HepG2 (cell line): Measurements from ENCODE around the gene B4GALT5. TPM values are rescaled to one million over a fixed set of nuclear protein-coding genes. Genes with fewer than 3 reads are reported as not detected.

Experiments used
- ATAC-seq: fragments of 200-7000 bp; cut with Tn5 transposase; 3 replicates; pipeline ENCODE4 v1.9.1; 2020; ENCODE audit warnings: mild to moderate bottlenecking, moderate library complexity
- BruUV-seq: library from RNA; stranded (reverse); fragments of 400-500 nt; replicated peaks from 2 replicates; lab custom pipeline; 2021; lab: Mats Ljungman, UMichigan
- CTCF ChIA-PET: fragments of 300-600 bp; formaldehyde crosslinking; extraction: SDS; loops from one replicate; lab custom pipeline; 2021; ENCODE audit warnings: low total read pairs, inconsistent platforms, low intra/inter-chr PET ratio; lab: Yijun Ruan, JAX
- POLR2A ChIA-PET: fragments of 350-600 bp; sonication (Branson Sonifier 250); formaldehyde crosslinking; loops from one replicate; lab custom pipeline; 2020; ENCODE audit warnings: antibody characterized with exemption, inconsistent platforms; lab: Yijun Ruan, JAX
- DNase-seq: peaks from one replicate; pipeline ENCODE4 v3.0.0-alpha.2; 2015; ENCODE audit warnings: low spot score
- FAIRE-seq: peaks from 3 replicates; lab custom pipeline; 2011; peaks lifted over from hg19 to GRCh38; lab: Jason Lieb, UNC
- H2AFZ ChIP-seq: one replicate; pipeline ENCODE4 v1.6.1; 2011; ENCODE audit warnings: low read length, inconsistent platforms
- H3K27ac ChIP-seq: fragments of 300-600 bp; 3 replicates; pipeline ENCODE4 v1.8.0; 2011; ENCODE audit warnings: mixed run types, mild to moderate bottlenecking, mixed read lengths, low read length, inconsistent platforms; ENCODE audit not compliant: insufficient read depth; ENCODE audit errors: extremely low read length
- H3K27me3 ChIP-seq, 2 experiments: fragments of 200-600 bp in 1 of 2; 2 replicates in 1 of 2; 3 replicates in 1 of 2; pipeline versions ENCODE4 v1.6.0 to v1.8.0; 2011; ENCODE audit warnings: low read length in 2 of 2, mild to moderate bottlenecking in 2 of 2, moderate library complexity in 2 of 2, inconsistent platforms in 1 of 2; ENCODE audit not compliant: insufficient read depth in 2 of 2, control insufficient read depth in 1 of 2
- H3K36me3 ChIP-seq, 2 experiments: fragments of 200-600 bp in 1 of 2; replicated peaks in 1 of 2; 2 replicates in 1 of 2; 3 replicates in 1 of 2; pipeline versions ENCODE4 v1.5.1 to v1.8.0; 2011; ENCODE audit warnings: low read length in 2 of 2, inconsistent platforms in 1 of 2; ENCODE audit not compliant: insufficient read depth in 2 of 2, control insufficient read depth in 1 of 2
- H3K4me1 ChIP-seq: 2 replicates; pipeline ENCODE4 v1.5.1; 2012; ENCODE audit warnings: low read length, inconsistent platforms; ENCODE audit not compliant: insufficient read depth
- H3K4me2 ChIP-seq: 2 replicates; pipeline ENCODE4 v1.6.0; 2011; ENCODE audit warnings: low read depth, low read length, inconsistent platforms
- H3K4me3 ChIP-seq, 3 experiments: fragments of 200-600 bp in 1 of 3; sonication (generic), shearing (Covaris generic) in 1 of 3; replicated peaks in 1 of 3; 2 replicates each; pipeline ENCODE4 v1.5.1; 2011 to 2016; ENCODE audit warnings: low read length in 3 of 3, inconsistent platforms in 2 of 3, low read depth in 2 of 3, mild to moderate bottlenecking in 2 of 3, control low read depth in 1 of 3, mixed read lengths in 1 of 3; ENCODE audit not compliant: insufficient read depth in 1 of 3
- H3K79me2 ChIP-seq: one replicate; pipeline ENCODE4 v1.6.1; 2011; ENCODE audit warnings: low read length, inconsistent platforms; ENCODE audit not compliant: insufficient read depth
- H3K9ac ChIP-seq: 2 replicates; pipeline ENCODE4 v1.6.0; 2011; ENCODE audit warnings: mild to moderate bottlenecking, low read depth, low read length, inconsistent platforms; ENCODE audit not compliant: insufficient read depth
- H3K9me3 ChIP-seq: 2 replicates; pipeline ENCODE4 v1.5.1; 2012; ENCODE audit warnings: mild to moderate bottlenecking, low read length
- H4K20me1 ChIP-seq: 2 replicates; pipeline ENCODE4 v1.6.0; 2011; ENCODE audit warnings: inconsistent platforms, mild to moderate bottlenecking, low read length, moderate library complexity; ENCODE audit not compliant: insufficient read depth
- ARHGAP35 ChIP-seq: sonication (generic); formaldehyde crosslinking; IDR thresholded peaks from 2 replicates; pipeline ENCODE4 v1.9.0; 2022; ENCODE audit warnings: mild to moderate bottlenecking, inconsistent platforms, moderate library complexity, missing genetic modification reagents, borderline replicate concordance
- GABPB1 ChIP-seq: IDR thresholded peaks from 2 replicates; pipeline ENCODE4 v1.6.1; 2016; ENCODE audit warnings: mild to moderate bottlenecking, missing genetic modification reagents, moderate library complexity, missing compliant biosample characterization
- HHEX ChIP-seq: IDR thresholded peaks from 2 replicates; pipeline ENCODE4 v1.6.1; 2016; ENCODE audit warnings: control low read depth
- KDM2A ChIP-seq: sonication (generic); formaldehyde crosslinking; IDR thresholded peaks from 2 replicates; pipeline ENCODE4 v1.4.0; 2020; ENCODE audit warnings: low read depth, missing genetic modification reagents, borderline replicate concordance
- ONECUT2 ChIP-seq: sonication (generic); formaldehyde crosslinking; IDR thresholded peaks from 2 replicates; pipeline ENCODE4 v1.4.0; 2020; ENCODE audit warnings: missing genetic modification reagents
- SMC3 ChIP-seq: IDR thresholded peaks from 2 replicates; pipeline ENCODE4 v1.6.1; 2011; ENCODE audit warnings: low read length, improper control_type of control experiment
- ZNF263 ChIP-seq: sonication (generic); formaldehyde crosslinking; IDR thresholded peaks from 2 replicates; pipeline ENCODE4 v1.4.0; 2020; ENCODE audit warnings: missing genetic modification reagents
- WGBS: methylation state at CpG from one replicate; pipeline ENCODE4 v1.1.6; 2017; ENCODE audit warnings: low lambda C conversion rate; 5-methylcytosine and 5-hydroxymethylcytosine counted together
- in situ Hi-C: cut with HindIII; loops from 2 replicates; pipeline ENCODE4 v1.10.0; 2017; ENCODE audit warnings: low pct_unique_long_range_greater_than_20kb; ENCODE audit not compliant: extremely low pct_ligation_motif_present
- intact Hi-C: fragments of 100-400 bp; cut with micrococcal nuclease; formaldehyde crosslinking; loops from one replicate; pipeline ENCODE4 v1.10.0; 2022; ENCODE audit not compliant: unreplicated experiment
- polyA plus RNA-seq, 8 experiments: library from polyadenylated mRNA; depleted of rRNA in 3 of 8; stranded (reverse) in 7 of 8; unstranded in 1 of 8; fragments of >200 nt; fragmentation: Illumina TruSeq in 4 of 8; extraction: Trizol in 4 of 8; gene quantifications; 2 replicates each; pipeline versions ENCODE4 v1.2.1 to v1.2.3, GENCODE V29; 2011 to 2016; ENCODE audit warnings: low read depth in 4 of 8, missing spikeins in 1 of 8, mixed read lengths in 1 of 8; ENCODE audit not compliant: insufficient read depth in 1 of 8
- total RNA-seq, 5 experiments: library from RNA; depleted of rRNA; stranded (reverse); fragments of >200 nt; fragmentation: Illumina TruSeq; extraction: Trizol; gene quantifications; 2 replicates each; pipeline ENCODE4 v1.2.3, GENCODE V29; 2016; ENCODE audit warnings: low read depth in 1 of 5
- TF ChIP-seq, protein P1 (sequence below): sonication (generic); formaldehyde crosslinking; IDR thresholded peaks from one replicate; pipeline ENCODE4 v1.5.1; 2020; ENCODE audit warnings: mild to moderate bottlenecking, missing genetic modification reagents; ENCODE audit errors: not compliant biosample characterization
- TF ChIP-seq, protein P2 (sequence below): sonication (generic); IDR thresholded peaks from 2 replicates; pipeline ENCODE4 v1.6.1; 2016; ENCODE audit warnings: low read depth, borderline replicate concordance
- TF ChIP-seq, protein P3 (sequence below): IDR thresholded peaks from 2 replicates; pipeline ENCODE4 v1.6.1; 2016; ENCODE audit warnings: missing genetic modification reagents, missing compliant biosample characterization
- TF ChIP-seq, protein P4 (sequence below): sonication (generic); formaldehyde crosslinking; IDR thresholded peaks from 2 replicates; pipeline ENCODE4 v1.8.0; 2022; ENCODE audit warnings: missing genetic modification reagents, mild to moderate bottlenecking, borderline replicate concordance

Gene B4GALT5
- total and polyA plus RNA-seq, 2 of the 13 experiments (the other 11 are each of a cell fraction or from before 2014, with no cell fraction given): 27.3 to 30.9 TPM

DNA sequence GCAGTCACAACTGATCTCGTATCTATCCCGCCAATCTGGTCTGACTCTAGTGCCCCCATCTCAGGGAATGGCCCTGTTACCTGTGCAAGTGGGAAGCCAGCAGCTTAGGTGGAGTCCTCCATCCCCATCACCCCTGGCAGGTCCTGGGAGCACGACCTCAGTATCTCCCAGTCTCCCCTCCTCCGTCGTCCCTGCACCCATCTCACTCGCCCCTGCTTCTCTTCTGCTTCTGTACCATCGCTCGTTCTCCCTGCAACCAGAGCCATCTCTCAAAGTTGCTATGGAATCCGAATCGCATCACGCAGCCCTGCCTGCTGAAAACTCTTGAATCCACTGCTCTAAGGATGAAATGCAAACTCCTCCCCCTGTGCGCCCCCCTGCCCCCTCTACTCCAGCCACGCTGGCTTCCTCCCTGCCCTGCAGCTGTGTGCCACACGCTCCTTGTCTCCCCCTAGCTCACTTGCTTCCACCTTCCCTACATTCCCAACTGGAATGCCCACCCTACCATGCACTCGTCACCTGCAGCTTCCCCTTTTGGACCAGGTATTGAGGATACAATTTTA is 81.7 kb downstream of the B4GALT5 start (continued):
- TF ChIP-seq, protein P1, sequence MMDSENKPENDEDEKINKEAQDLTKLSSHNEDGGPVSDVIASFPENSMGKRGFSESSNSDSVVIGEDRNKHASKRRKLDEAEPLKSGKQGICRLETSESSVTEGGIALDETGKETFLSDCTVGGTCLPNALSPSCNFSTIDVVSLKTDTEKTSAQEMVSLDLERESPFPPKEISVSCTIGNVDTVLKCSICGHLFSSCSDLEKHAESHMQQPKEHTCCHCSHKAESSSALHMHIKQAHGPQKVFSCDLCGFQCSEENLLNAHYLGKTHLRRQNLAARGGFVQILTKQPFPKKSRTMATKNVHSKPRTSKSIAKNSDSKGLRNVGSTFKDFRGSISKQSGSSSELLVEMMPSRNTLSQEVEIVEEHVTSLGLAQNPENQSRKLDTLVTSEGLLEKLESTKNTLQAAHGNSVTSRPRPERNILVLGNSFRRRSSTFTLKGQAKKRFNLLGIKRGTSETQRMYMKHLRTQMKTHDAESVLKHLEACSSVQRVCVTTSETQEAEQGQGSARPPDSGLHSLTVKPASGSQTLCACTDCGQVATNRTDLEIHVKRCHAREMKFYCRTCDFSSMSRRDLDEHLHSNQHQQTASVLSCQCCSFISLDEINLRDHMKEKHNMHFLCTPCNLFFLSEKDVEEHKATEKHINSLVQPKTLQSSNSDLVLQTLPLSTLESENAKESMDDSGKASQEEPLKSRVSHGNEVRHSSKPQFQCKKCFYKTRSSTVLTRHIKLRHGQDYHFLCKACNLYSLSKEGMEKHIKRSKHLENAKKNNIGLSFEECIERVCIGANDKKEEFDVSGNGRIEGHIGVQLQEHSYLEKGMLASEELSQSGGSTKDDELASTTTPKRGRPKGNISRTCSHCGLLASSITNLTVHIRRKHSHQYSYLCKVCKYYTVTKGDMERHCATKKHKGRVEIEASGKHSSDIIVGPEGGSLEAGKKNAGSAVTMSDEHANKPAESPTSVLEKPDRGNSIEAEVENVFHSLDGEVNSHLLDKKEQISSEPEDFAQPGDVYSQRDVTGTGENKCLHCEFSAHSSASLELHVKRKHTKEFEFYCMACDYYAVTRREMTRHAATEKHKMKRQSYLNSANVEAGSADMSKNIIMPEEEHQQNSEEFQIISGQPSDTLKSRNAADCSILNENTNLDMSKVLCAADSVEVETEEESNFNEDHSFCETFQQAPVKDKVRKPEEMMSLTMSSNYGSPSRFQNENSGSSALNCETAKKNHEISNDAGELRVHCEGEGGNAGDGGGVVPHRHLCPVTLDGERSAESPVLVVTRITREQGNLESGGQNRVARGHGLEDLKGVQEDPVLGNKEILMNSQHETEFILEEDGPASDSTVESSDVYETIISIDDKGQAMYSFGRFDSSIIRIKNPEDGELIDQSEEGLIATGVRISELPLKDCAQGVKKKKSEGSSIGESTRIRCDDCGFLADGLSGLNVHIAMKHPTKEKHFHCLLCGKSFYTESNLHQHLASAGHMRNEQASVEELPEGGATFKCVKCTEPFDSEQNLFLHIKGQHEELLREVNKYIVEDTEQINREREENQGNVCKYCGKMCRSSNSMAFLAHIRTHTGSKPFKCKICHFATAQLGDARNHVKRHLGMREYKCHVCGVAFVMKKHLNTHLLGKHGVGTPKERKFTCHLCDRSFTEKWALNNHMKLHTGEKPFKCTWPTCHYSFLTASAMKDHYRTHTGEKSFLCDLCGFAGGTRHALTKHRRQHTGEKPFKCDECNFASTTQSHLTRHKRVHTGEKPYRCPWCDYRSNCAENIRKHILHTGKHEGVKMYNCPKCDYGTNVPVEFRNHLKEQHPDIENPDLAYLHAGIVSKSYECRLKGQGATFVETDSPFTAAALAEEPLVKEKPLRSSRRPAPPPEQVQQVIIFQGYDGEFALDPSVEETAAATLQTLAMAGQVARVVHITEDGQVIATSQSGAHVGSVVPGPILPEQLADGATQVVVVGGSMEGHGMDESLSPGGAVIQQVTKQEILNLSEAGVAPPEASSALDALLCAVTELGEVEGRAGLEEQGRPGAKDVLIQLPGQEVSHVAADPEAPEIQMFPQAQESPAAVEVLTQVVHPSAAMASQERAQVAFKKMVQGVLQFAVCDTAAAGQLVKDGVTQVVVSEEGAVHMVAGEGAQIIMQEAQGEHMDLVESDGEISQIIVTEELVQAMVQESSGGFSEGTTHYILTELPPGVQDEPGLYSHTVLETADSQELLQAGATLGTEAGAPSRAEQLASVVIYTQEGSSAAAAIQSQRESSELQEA (CRISPR knock-in tag): no peak

DNA sequence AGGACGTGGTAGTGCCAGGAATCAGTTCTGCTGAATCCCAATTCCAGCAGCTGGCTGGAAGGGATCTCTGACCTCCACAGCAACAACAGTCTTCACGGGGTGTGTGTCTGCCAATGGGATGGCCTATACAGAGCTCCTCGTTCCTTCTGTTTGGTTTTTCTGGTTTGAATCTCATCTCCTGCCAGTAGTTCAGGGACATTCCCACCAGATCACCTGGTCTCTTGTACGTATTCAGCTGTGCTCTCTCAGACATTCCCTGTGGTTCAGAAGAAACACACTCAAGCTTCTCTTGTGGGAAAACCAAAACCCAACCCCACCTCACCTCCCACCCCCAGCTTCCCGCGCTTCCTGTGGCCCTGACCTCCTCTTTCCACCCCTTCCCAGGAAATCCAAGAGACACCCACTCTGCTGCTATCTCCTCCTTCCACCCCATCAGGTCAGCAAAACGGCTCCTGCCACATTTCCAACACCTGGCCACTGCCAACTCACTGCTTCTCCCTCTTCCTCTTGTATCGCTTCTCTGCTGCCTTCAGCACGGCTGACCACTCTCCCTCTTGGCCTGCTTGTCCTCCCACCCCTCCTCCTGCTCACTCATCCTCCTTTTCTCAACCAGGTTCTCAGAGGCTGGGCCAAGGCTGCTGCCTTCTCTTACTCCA is 82.5 kb downstream of the B4GALT5 start:
- Histone ChIP-seq H4K20me1 (no peaks in the 10 kb centered on the region), H3K4me3 (no peak overlapping the region), H3K27me3 (no peaks in the 10 kb centered on the region), H3K9me3 (no peaks in the 10 kb centered on the region), H2AFZ (no peak overlapping the region), H3K4me1 (peaks cover 35% of the 10 kb centered on the region), H3K27ac (peak overlapping the region; percentile 32), H3K79me2 (no peaks in the 10 kb centered on the region), H3K9ac (no peak overlapping the region), H3K36me3 (peaks cover 14 to 29% of the 10 kb centered on the region in 2 experiments), H3K4me2 (peak overlapping the region; percentile 6; the same call in 1 of the 2 replicates)
- intact Hi-C loops (no loop called here), in situ Hi-C loops (no loop called here)
- ChIA-PET POLR2A (interaction anchor here (0.9 to 2.0 kb wide), 3 partner anchors 47 to 292 kb away, joined by 3 to 6 read pairs (median 4); partner anchors contain the start of gene SLC9A8), CTCF (no interaction called here)
- DNase-seq (no peak), ATAC-seq (peak; percentile 78), FAIRE-seq (peak; percentile 67)
- BruUV-seq: no TSS peak
- WGBS: 42% methylated on average over 9 of the region's 9 CpGs
- TF ChIP-seq ONECUT2 (no peak), SMC3 (no peak), ZNF263 (CRISPR knock-in tag) (peak; percentile 85), GABPB1 (CRISPR knock-in tag) (no peak), KDM2A (peak; percentile 30; the same call in 1 of the 2 replicates), ARHGAP35 (CRISPR knock-in tag) (no peak), HHEX (no peak)
- TF ChIP-seq, protein P2, sequence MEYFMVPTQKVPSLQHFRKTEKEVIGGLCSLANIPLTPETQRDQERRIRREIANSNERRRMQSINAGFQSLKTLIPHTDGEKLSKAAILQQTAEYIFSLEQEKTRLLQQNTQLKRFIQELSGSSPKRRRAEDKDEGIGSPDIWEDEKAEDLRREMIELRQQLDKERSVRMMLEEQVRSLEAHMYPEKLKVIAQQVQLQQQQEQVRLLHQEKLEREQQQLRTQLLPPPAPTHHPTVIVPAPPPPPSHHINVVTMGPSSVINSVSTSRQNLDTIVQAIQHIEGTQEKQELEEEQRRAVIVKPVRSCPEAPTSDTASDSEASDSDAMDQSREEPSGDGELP: peak; percentile 57; the same call in 1 of the 2 replicates
- TF ChIP-seq, protein P3, sequence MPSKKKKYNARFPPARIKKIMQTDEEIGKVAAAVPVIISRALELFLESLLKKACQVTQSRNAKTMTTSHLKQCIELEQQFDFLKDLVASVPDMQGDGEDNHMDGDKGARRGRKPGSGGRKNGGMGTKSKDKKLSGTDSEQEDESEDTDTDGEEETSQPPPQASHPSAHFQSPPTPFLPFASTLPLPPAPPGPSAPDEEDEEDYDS (CRISPR knock-in tag): no peak
- TF ChIP-seq, protein P4, sequence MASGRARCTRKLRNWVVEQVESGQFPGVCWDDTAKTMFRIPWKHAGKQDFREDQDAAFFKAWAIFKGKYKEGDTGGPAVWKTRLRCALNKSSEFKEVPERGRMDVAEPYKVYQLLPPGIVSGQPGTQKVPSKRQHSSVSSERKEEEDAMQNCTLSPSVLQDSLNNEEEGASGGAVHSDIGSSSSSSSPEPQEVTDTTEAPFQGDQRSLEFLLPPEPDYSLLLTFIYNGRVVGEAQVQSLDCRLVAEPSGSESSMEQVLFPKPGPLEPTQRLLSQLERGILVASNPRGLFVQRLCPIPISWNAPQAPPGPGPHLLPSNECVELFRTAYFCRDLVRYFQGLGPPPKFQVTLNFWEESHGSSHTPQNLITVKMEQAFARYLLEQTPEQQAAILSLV (CRISPR knock-in tag): no peak
